Transverse colon (tissue), 4 donors: Measurements from ENCODE around the gene BMP8B.

ENCODE experiments used
- CTCF ChIP-seq, 5 experiments: fragments of 200-600 bp in 3 of 5; fragments of 450-650 bp in 2 of 5; sonication (generic) in 3 of 5; IDR thresholded peaks; 1 replicate in 2 of 5; 2 replicates in 3 of 5; pipeline ENCODE4 v1.5.1; 2016 to 2017; ENCODE audit warnings: antibody characterized with exemption in 5 of 5, inconsistent platforms in 3 of 5, mild to moderate bottlenecking in 2 of 5, moderate library complexity in 1 of 5
- EP300 ChIP-seq: sonication (generic); formaldehyde crosslinking; IDR thresholded peaks from one replicate; pipeline ENCODE4 v1.6.1; 2017; ENCODE audit warnings: antibody characterized with exemption, low read depth
- POLR2A ChIP-seq: fragments of 450-650 bp; IDR thresholded peaks from one replicate; pipeline ENCODE4 v1.6.1; 2016; ENCODE audit warnings: antibody characterized with exemption, mild to moderate bottlenecking, moderate library complexity
- POLR2AphosphoS5 ChIP-seq, 3 donors: sonication (generic); formaldehyde crosslinking; IDR thresholded peaks; one replicate each; pipeline ENCODE4 v1.6.1; 2016; ENCODE audit warnings: antibody characterized with exemption in 3 of 3

DNA sequence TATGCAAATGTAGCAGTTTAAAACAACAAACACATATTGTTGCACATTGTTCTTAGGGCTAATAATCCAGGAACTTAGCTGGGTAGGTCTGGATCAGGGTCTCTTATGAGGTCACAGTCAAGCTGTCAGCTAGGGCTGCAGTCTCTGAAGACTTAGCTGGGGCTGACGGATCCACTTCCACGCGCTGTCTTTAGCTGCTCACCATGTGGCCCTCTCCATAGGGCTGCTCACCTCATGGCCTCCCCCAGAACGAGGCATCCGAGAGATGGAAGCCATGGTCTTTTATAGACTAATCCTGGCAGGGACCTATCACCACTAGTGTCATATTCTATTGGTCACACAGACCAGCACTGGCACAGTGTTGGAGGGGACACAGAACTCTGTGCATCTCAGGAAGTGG lies 8.8 kb downstream of the BMP8B start:
- TF ChIP-seq CTCF (IDR thresholded peaks at IDR 0.05), result no peak
- no peak for TF ChIP-seq EP300
- TF ChIP-seq POLR2A, result no peak
- TF ChIP-seq POLR2AphosphoS5 (IDR thresholded peaks at IDR 0.05), result no peak
